Heart right ventricle (tissue), 16 donors: ENCODE results near the gene CERS3. TPM values are rescaled to one million over a fixed set of nuclear protein-coding genes. Genes with fewer than 3 reads are reported as not detected.

ENCODE experiments used
- ATAC-seq, 8 donors: fragments of 200-7000 bp; cut with Tn5 transposase; one replicate each; pipeline ENCODE4 v1.9.1; 2020; ENCODE audit warnings: mild to moderate bottlenecking in 8 of 8, moderate library complexity in 8 of 8, moderate number of reproducible peaks in 1 of 8
- DNase-seq, 2 donors: peaks; one replicate each; pipeline ENCODE4 v3.0.0-alpha.2; 2020
- H3K27ac ChIP-seq, 10 donors: fragments of 200-600 bp; sonication (generic) in 2 of 10; one replicate each; pipeline versions ENCODE4 v1.5.0 to v1.8.0; 2020 to 2022; ENCODE audit warnings: mild to moderate bottlenecking in 3 of 10
- H3K27me3 ChIP-seq, 7 donors: fragments of 200-600 bp; one replicate each; pipeline ENCODE4 v1.8.0; 2021 to 2022; ENCODE audit warnings: mild to moderate bottlenecking in 2 of 7
- H3K36me3 ChIP-seq, 9 donors: fragments of 200-600 bp; sonication (generic) in 1 of 9; one replicate each; pipeline versions ENCODE4 v1.5.0 to v1.8.0; 2020 to 2022; ENCODE audit warnings: mild to moderate bottlenecking in 2 of 9
- H3K4me1 ChIP-seq, 9 donors: fragments of 200-600 bp; sonication (generic) in 1 of 9; one replicate each; pipeline versions ENCODE4 v1.5.0 to v1.8.0; 2020 to 2022; ENCODE audit warnings: mild to moderate bottlenecking in 4 of 9
- H3K4me3 ChIP-seq, 10 donors: fragments of 200-600 bp; sonication (generic) in 2 of 10; one replicate each; pipeline versions ENCODE4 v1.5.0 to v1.8.0; 2020 to 2022; ENCODE audit warnings: mild to moderate bottlenecking in 7 of 10, moderate library complexity in 2 of 10
- H3K9me3 ChIP-seq, 11 donors: fragments of 200-600 bp in 10 of 11; sonication (generic) in 2 of 11; one replicate each; pipeline versions ENCODE4 v1.5.0 to v1.8.0; 2013 to 2022; ENCODE audit warnings: mild to moderate bottlenecking in 2 of 11, control low read depth in 1 of 11, moderate library complexity in 1 of 11
- WGBS, 2 donors: extraction: QIAGEN DNeasy Blood & Tissue Kit; methylation state at CpG; one replicate each; pipeline ENCODE4 v1.1.7; 2013; ENCODE audit warnings: inconsistent platforms in 1 of 2; 5-methylcytosine and 5-hydroxymethylcytosine counted together
- intact Hi-C, 10 donors: fragments of 100-400 bp; cut with DNase I; formaldehyde crosslinking; loops; one replicate each; pipeline versions ENCODE4 v1.11.1 to v1.14.2; 2022
- polyA plus RNA-seq, 2 donors: library from polyadenylated mRNA; stranded (reverse); fragments of 200-250 nt; gene quantifications; one replicate each; pipeline ENCODE4 v1.2.3, GENCODE V29; 2013
- total RNA-seq, 10 donors: library from RNA; stranded (reverse); fragmentation: NEBNext Ultra II Directional in 3 of 10; extraction: Animal tissue kit (Norgen Biotek cat#: 25700) in 3 of 10; gene quantifications; one replicate each; pipeline versions ENCODE4 v1.2.1 to v1.2.4, GENCODE V29; 2021 to 2023
- TF ChIP-seq, protein P1 (sequence below), 9 donors: fragments of 200-600 bp; sonication (generic) in 2 of 9; IDR thresholded peaks; one replicate each; pipeline versions ENCODE4 v1.5.0 to v1.8.0; 2021 to 2022; ENCODE audit warnings: antibody characterized with exemption in 9 of 9, mild to moderate bottlenecking in 5 of 9, moderate library complexity in 1 of 9
- donor health status: Arrhythmogenic right ventricular cardiomyopathy.
- donor health status: ischemic (EF 13 %, LVEDD 7.1; RV severe dilation, severe dysfunction).
- donor health status: healthy with polysubstance abuse.
- donor health status: DM: no; HTN: yes; CAD: no.
- donor health status: DM: no; HTN: no; CAD: no.
- donor health status: ischemic (EF 25% LVEDD 6.9; RV normal size, moderate dysfunction).
- donor health status: ischemic (EF 25% LVEDD 5.7; RV mildly dilated, moderate dysfunction).
- donor health status: healthy.
- donor health status: DM: yes; HTN: yes; CAD: no.
- donor health status: Ischemic cardiomyopathy.
- donor health status: ischemic (EF 35%, LVEDD 5.7; RV mildly dilated, moderate dysfunction).
- donor health status: nonischemic (EF 11% LVEDD 7.7; RV severe dilation, severe dysfunction).
- donor health status: DM: yes; HTN: yes; CAD: no.
- donor health status: PGD.
- donor health status: ischemic (EF 29% LVEDD 5.4; RV normal size, mild dysfunction).
- donor health status: nonischemic (EF 23%, LVEDD 6.1; RV moderate dilation, normal function).

Gene CERS3
- total and polyA plus RNA-seq, 12 donors = 0.03 TPM; not detected in 11

DNA sequence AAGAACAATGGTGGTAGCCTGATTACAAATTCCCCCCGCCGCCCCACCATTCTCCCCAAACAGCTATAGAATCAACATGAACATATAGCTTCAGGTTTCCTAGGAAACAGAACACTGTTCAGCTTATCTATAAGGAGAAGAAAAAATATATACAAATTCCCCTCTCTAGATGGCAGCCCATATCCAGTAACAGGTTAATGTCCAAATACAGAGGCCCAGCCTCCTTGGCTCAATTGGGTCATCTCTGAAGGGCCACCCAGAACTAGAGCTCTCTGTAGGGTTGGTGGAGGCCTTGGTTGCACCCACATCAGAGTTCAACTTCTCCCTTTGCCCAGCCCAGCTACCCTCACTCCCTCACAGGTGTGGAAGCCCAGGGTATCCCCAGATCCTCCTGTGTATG lies 95.4 kb downstream of the CERS3 start:
- peaks cover 0 to under 1% (median 0%) of the 10 kb centered on the region in 9 donors for H3K4me1 ChIP-seq
- H3K27ac ChIP-seq = no peak overlapping the region
- intact Hi-C loops = no loop called here
- no peaks in the 10 kb centered on the region for H3K36me3 ChIP-seq
- no peak for DNase-seq
- no peak for ATAC-seq
- TF ChIP-seq, protein P1, sequence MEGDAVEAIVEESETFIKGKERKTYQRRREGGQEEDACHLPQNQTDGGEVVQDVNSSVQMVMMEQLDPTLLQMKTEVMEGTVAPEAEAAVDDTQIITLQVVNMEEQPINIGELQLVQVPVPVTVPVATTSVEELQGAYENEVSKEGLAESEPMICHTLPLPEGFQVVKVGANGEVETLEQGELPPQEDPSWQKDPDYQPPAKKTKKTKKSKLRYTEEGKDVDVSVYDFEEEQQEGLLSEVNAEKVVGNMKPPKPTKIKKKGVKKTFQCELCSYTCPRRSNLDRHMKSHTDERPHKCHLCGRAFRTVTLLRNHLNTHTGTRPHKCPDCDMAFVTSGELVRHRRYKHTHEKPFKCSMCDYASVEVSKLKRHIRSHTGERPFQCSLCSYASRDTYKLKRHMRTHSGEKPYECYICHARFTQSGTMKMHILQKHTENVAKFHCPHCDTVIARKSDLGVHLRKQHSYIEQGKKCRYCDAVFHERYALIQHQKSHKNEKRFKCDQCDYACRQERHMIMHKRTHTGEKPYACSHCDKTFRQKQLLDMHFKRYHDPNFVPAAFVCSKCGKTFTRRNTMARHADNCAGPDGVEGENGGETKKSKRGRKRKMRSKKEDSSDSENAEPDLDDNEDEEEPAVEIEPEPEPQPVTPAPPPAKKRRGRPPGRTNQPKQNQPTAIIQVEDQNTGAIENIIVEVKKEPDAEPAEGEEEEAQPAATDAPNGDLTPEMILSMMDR (IDR thresholded peaks at IDR 0.05) = no peak
- H3K27me3 ChIP-seq = no peaks in the 10 kb centered on the region
- no peaks in the 10 kb centered on the region for H3K9me3 ChIP-seq
- WGBS, 2 donors = 91 to 97% methylated on average over 2 of the region's 2 CpGs
- H3K4me3 ChIP-seq = no peak overlapping the region

DNA sequence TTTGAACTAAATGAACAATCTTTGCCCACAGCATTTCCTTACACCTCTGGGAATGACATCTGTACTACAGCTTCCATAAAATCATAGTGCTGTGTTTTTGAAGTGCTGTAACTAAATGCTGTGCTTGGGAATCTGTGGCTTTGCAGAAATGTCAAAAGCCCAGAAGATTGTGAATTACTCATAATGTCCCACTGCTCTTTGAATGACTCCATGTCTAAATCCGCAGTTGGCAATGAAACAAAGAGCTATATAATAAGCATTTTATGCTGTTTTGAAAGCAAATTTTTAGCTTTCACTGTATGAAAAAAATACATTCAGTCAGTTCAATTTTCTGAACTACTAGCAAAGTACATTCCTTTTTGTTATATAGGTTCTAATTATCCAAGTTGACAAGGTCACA lies 98.3 kb downstream of the CERS3 start:
- H3K36me3 ChIP-seq = no peaks in the 10 kb centered on the region
- H3K9me3 ChIP-seq = peaks cover 0 to under 1% (median 0%) of the 10 kb centered on the region in 11 donors
- intact Hi-C loops = no loop called here
- DNase-seq = no peak
- H3K4me1 ChIP-seq = no peaks in the 10 kb centered on the region
- H3K27ac ChIP-seq = no peak overlapping the region
- H3K27me3 ChIP-seq = no peaks in the 10 kb centered on the region
- no peak for ATAC-seq
- TF ChIP-seq, protein P1 (IDR thresholded peaks at IDR 0.05) = no peak
- no peak overlapping the region for H3K4me3 ChIP-seq
- 79 to 85% methylated on average over 1 of the region's 1 CpG for WGBS, 2 donors

DNA sequence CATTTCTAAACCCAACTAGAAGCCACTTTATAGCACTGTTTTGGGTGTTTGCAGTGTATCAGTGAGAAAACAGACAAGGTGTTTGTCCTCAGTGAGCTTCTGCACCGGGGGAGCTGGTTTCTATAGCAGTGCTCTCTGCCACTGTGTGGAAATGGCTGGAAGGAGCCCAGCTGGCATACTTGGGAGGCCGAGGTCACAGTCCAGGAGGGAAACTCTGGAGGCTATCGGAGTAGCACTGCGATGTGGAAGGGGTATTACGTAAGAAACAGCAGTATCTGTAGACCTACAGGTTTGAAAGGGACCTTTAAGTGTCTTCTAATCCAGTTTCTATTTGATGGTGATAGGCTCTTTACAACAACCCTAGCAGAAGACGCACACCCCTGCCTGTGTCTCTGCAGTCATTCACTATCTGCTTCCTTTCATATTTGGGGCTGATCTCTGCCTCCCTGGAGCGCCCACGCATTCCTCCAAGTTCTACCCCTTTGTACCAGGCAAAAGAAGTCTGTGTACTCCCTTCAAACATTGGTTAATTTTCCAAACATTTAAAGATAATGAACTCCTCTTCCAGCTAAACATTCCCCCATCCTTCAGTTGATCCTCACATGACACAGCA lies 99.5 kb downstream of the CERS3 start:
- DNase-seq = peak in 1 of 2 donors; percentile 37
- H3K9me3 ChIP-seq = peaks cover 0 to 12% (median 9%) of the 10 kb centered on the region in 11 donors
- TF ChIP-seq, protein P1 (IDR thresholded peaks at IDR 0.05) = no peak
- ATAC-seq = peak in 2 of 8 donors; percentile 42 to 93
- intact Hi-C loops = no loop called here
- no peaks in the 10 kb centered on the region for H3K4me1 ChIP-seq
- no peaks in the 10 kb centered on the region for H3K27me3 ChIP-seq
- H3K27ac ChIP-seq = no peak overlapping the region
- H3K36me3 ChIP-seq = no peaks in the 10 kb centered on the region
- H3K4me3 ChIP-seq = no peak overlapping the region
- 50 to 67% methylated on average over 8 of the region's 8 CpGs for WGBS, 2 donors

DNA sequence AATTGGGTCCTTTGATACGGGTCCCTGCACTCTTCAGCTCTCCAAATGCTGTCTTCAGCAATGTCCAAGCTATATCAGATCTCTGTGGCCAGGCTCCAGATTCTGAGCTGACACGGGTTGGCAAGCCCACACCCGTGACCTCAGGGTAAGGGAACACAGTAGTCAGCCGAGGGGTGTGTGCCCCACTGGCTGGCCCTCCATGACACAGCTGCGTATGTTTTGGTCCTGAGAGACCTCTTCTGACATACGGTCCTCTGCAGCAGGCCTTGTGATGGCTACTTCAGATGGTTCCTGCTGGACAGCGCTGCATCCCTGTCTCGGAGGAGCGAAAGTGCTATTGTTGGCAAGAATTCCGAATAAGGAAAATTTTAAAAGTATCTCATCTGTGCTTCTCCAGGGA lies 101.8 kb downstream of the CERS3 start:
- no peak for DNase-seq
- ATAC-seq = no peak
- no peak overlapping the region for H3K4me3 ChIP-seq
- H3K27ac ChIP-seq = no peak overlapping the region
- H3K36me3 ChIP-seq = no peaks in the 10 kb centered on the region
- no peaks in the 10 kb centered on the region for H3K27me3 ChIP-seq
- TF ChIP-seq, protein P1 (IDR thresholded peaks at IDR 0.05) = no peak
- intact Hi-C loops = no loop called here
- no peaks in the 10 kb centered on the region for H3K4me1 ChIP-seq
- H3K9me3 ChIP-seq = peaks cover 0 to 25% (median 14%) of the 10 kb centered on the region in 11 donors
- WGBS, 2 donors = 66 to 76% methylated on average over 10 of the region's 10 CpGs
